GM23338 (cell line): ENCODE results near the gene BAHCC1. TPM values are rescaled to one million over a fixed set of nuclear protein-coding genes. Genes with fewer than 3 reads are reported as not detected.

Experiments
- ATAC-seq: fragments of 200-7000 bp; cut with Tn5 transposase; 3 replicates; pipeline ENCODE4 v1.9.1; 2020
- DNase-seq: peaks from one replicate; pipeline ENCODE4 v3.0.0-alpha.2; 2015; ENCODE audit warnings: low spot score
- H2AFZ ChIP-seq: fragments of 200-600 bp; sonication (generic); 2 replicates; pipeline ENCODE4 v1.8.0; 2016; ENCODE audit warnings: antibody characterized with exemption, mild to moderate bottlenecking, moderate library complexity
- H3F3A ChIP-seq: fragments of 200-600 bp; sonication (generic); replicated peaks from 2 replicates; pipeline ENCODE4 v1.8.0; 2017; ENCODE audit warnings: antibody characterized with exemption, mixed run types, low read depth
- H3K27ac ChIP-seq: fragments of 200-600 bp; sonication (generic); 2 replicates; pipeline ENCODE4 v1.6.1; 2016; ENCODE audit warnings: low read depth
- H3K27me3 ChIP-seq: fragments of 200-600 bp; sonication (generic); 2 replicates; pipeline ENCODE4 v1.8.0; 2016; ENCODE audit warnings: mild to moderate bottlenecking, mixed run types, moderate library complexity; ENCODE audit not compliant: insufficient read depth
- H3K36me3 ChIP-seq: fragments of 200-600 bp; sonication (generic); 2 replicates; pipeline ENCODE4 v1.8.0; 2016; ENCODE audit warnings: mild to moderate bottlenecking; ENCODE audit not compliant: insufficient read depth
- H3K4me1 ChIP-seq: fragments of 200-600 bp; sonication (generic); 2 replicates; pipeline ENCODE4 v1.8.0; 2016; ENCODE audit warnings: mild to moderate bottlenecking, moderate library complexity; ENCODE audit not compliant: insufficient read depth
- H3K4me2 ChIP-seq: fragments of 200-600 bp; sonication (generic); 2 replicates; pipeline ENCODE4 v1.7.1; 2017; ENCODE audit warnings: mixed run types
- H3K4me3 ChIP-seq: fragments of 200-600 bp; sonication (generic); 2 replicates; pipeline ENCODE4 v1.6.1; 2016; ENCODE audit warnings: mixed run types
- H3K79me2 ChIP-seq: fragments of 200-600 bp; sonication (generic); replicated peaks from 2 replicates; pipeline ENCODE4 v1.8.0; 2017; ENCODE audit warnings: mild to moderate bottlenecking; ENCODE audit not compliant: insufficient read depth
- H3K9me2 ChIP-seq: fragments of 200-600 bp; sonication (generic); 2 replicates; pipeline ENCODE4 v1.8.0; 2017; ENCODE audit not compliant: insufficient read depth
- H4K20me1 ChIP-seq: fragments of 200-600 bp; sonication (generic); replicated peaks from 2 replicates; pipeline ENCODE4 v1.8.0; 2017; ENCODE audit warnings: mild to moderate bottlenecking; ENCODE audit not compliant: insufficient read depth
- H3K27ac Mint-ChIP-seq: 2 replicates; pipeline ENCODE4 v1.8.0; 2020; ENCODE audit warnings: inconsistent platforms, mild to moderate bottlenecking, moderate library complexity, mixed read lengths
- H3K27me3 Mint-ChIP-seq: 3 replicates; pipeline ENCODE4 v1.8.0; 2022; ENCODE audit warnings: low read depth, mild to moderate bottlenecking, moderate library complexity, mixed read lengths, inconsistent platforms; ENCODE audit not compliant: insufficient read depth, poor library complexity
- H3K36me3 Mint-ChIP-seq: 3 replicates; pipeline ENCODE4 v1.8.0; 2021; ENCODE audit warnings: low read depth, mild to moderate bottlenecking, inconsistent platforms, moderate library complexity, mixed read lengths
- H3K4me1 Mint-ChIP-seq: 3 replicates; pipeline ENCODE4 v1.8.0; 2020; ENCODE audit warnings: mild to moderate bottlenecking, inconsistent platforms, mixed read lengths
- H3K4me3 Mint-ChIP-seq: 3 replicates; pipeline ENCODE4 v1.8.0; 2021; ENCODE audit warnings: moderate library complexity, mild to moderate bottlenecking, inconsistent platforms, mixed read lengths
- H3K9me3 Mint-ChIP-seq: 3 replicates; pipeline ENCODE4 v1.8.0; 2020; ENCODE audit warnings: moderate library complexity, mild to moderate bottlenecking, inconsistent platforms, mixed read lengths
- CREB1 ChIP-seq: fragments of 250-450 bp; sonication (Bioruptor Pico); IDR thresholded peaks from 2 replicates; pipeline ENCODE4 v1.5.0; 2020; ENCODE audit warnings: low read depth, mild to moderate bottlenecking, moderate library complexity
- NANOG ChIP-seq: IDR thresholded peaks from 2 replicates; pipeline ENCODE4 v1.6.1; 2016; ENCODE audit warnings: antibody characterized with exemption, borderline replicate concordance
- POLR2AphosphoS5 ChIP-seq: IDR thresholded peaks from 2 replicates; pipeline ENCODE4 v1.6.1; 2016; ENCODE audit warnings: antibody characterized with exemption, low read depth
- STAT1 ChIP-seq: IDR thresholded peaks from one replicate; pipeline ENCODE4 v1.6.1; 2016; ENCODE audit warnings: antibody characterized with exemption; ENCODE audit not compliant: unreplicated experiment
- ZNF114 ChIP-seq: fragments of 250-450 bp; sonication (Bioruptor Pico); IDR thresholded peaks from 2 replicates; pipeline ENCODE4 v1.5.0; 2020; ENCODE audit warnings: mild to moderate bottlenecking, moderate library complexity
- ZNF331 ChIP-seq: fragments of 250-450 bp; sonication (Bioruptor Pico); IDR thresholded peaks from 2 replicates; pipeline ENCODE4 v1.5.0; 2020; ENCODE audit warnings: low read depth, mild to moderate bottlenecking, moderate library complexity
- polyA plus RNA-seq: library from polyadenylated mRNA; unstranded; fragments of >200 nt; fragmentation: Nextera tagmentation; extraction: Ambion mirVana; gene quantifications from 2 replicates; pipeline ENCODE4 v1.2.1, GENCODE V29; 2016
- total RNA-seq: library from RNA; depleted of rRNA; stranded (reverse); fragments of >200 nt; shearing (Covaris generic); gene quantifications from 2 replicates; pipeline ENCODE4 v1.2.3, GENCODE V29; 2014
- TF ChIP-seq, protein P1 (sequence below): IDR thresholded peaks from one replicate; pipeline ENCODE4 v1.6.1; 2018; ENCODE audit warnings: antibody characterized with exemption; ENCODE audit not compliant: unreplicated experiment
- TF ChIP-seq, protein P2 (sequence below): IDR thresholded peaks from 2 replicates; pipeline ENCODE4 v1.6.1; 2016; ENCODE audit warnings: antibody characterized with exemption

The BAHCC1 gene
- total and polyA plus RNA-seq, 2 experiments from 2014 or later: 0.24 to 1.1 TPM

DNA sequence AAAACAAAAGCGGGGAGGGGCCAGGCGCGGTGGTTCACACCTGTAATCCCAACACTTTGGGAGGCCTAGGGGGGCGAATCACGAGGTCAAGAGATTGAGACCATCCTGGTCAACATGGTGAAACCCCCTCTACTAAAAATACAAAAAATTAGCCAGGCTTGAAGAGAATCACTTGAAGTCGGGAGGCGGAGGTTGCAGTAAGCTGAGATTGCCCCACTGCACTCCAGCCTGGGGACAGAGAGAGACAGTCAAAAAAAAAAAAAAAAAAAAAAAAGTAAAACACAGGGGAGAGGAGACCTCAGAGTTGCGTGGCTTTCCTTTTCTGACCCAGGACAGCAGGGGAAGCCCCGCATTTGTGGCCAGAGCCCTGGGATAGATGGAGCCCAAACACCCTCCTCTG, 97.4 kb downstream of the BAHCC1 start:
- Histone ChIP-seq H3K9me2 (no peaks in the 10 kb centered on the region), H3K27ac (no peak overlapping the region), H3K4me1 (peaks cover 32% of the 10 kb centered on the region), H3K79me2 (no peaks in the 10 kb centered on the region), H3K36me3 (no peaks in the 10 kb centered on the region), H2AFZ (no peak overlapping the region), H3K27me3 (no peaks in the 10 kb centered on the region; the same call in 1 of the 2 replicates), H4K20me1 (no peaks in the 10 kb centered on the region), H3K4me3 (no peak overlapping the region), H3K4me2 (0 out of 2 replicates have a peak overlapping the region, but pooled peaks have one; percentile 53), H3F3A (peaks cover 4% of the 10 kb centered on the region)
- Mint-ChIP-seq H3K4me3 (no peak overlapping the region), H3K4me1 (peaks cover 29% of the 10 kb centered on the region), H3K27me3 (peaks cover 31% of the 10 kb centered on the region), H3K9me3 (no peaks in the 10 kb centered on the region), H3K27ac (no peak overlapping the region), H3K36me3 (no peaks in the 10 kb centered on the region)
- ATAC-seq (no peak), DNase-seq (no peak)
- no peak for TF ChIP-seq CREB1 (CRISPR knock-in tag)

DNA sequence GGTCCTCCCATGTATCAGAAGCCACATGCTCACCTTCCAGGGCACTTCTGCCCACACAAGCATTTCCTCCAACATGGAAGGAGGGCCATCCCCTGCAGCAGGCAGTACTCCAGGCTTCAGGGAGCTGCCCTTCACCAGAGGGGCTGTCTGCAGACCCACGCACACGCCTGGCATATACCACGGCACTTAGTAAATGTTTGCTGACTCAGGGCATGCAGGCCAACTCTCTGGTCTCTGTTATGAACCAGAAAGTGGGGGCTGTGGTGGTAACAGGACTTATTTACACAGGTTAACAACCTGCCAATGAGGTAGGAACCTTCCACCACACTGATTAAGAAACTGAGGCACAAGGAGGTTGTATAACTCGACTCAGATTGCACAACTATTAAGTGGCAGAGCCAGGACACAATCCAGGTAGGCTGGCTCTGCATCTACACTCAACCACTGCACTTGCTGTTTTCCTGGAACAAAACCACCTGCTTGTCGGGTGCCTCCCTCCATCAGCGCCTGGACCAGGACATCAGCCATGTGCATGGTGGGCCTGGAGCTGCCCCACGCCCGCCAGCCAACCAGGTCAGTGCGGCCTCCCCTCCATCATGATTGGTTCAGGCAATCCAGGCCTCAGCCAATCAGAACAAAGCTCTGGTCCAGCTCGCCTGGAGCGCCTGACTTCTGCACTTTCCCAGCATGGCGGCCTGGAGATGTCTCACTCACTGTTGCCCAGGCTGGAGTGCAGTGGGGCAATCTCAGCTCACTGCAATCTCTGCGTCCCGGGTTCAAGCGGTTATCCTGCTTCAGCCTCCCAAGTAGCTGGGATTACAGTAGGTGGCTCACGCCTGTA, 98.2 kb downstream of the BAHCC1 start:
- Mint-ChIP-seq H3K4me3 (no peak overlapping the region), H3K4me1 (peaks cover 29% of the 10 kb centered on the region), H3K36me3 (no peaks in the 10 kb centered on the region), H3K27ac (no peak overlapping the region), H3K9me3 (no peaks in the 10 kb centered on the region), H3K27me3 (peaks cover 32% of the 10 kb centered on the region)
- Histone ChIP-seq H3K4me1 (peaks cover 32% of the 10 kb centered on the region), H3K79me2 (no peaks in the 10 kb centered on the region), H3K4me2 (no peak overlapping the region), H3K27me3 (no peaks in the 10 kb centered on the region; the same call in 1 of the 2 replicates), H3K27ac (no peak overlapping the region), H3K36me3 (no peaks in the 10 kb centered on the region), H3F3A (peaks cover 4% of the 10 kb centered on the region), H2AFZ (no peak overlapping the region; the same call in 1 of the 2 replicates), H3K9me2 (no peaks in the 10 kb centered on the region), H4K20me1 (no peaks in the 10 kb centered on the region), H3K4me3 (no peak overlapping the region)
- DNase-seq (no peak), ATAC-seq (no peak)
- TF ChIP-seq, protein P1, sequence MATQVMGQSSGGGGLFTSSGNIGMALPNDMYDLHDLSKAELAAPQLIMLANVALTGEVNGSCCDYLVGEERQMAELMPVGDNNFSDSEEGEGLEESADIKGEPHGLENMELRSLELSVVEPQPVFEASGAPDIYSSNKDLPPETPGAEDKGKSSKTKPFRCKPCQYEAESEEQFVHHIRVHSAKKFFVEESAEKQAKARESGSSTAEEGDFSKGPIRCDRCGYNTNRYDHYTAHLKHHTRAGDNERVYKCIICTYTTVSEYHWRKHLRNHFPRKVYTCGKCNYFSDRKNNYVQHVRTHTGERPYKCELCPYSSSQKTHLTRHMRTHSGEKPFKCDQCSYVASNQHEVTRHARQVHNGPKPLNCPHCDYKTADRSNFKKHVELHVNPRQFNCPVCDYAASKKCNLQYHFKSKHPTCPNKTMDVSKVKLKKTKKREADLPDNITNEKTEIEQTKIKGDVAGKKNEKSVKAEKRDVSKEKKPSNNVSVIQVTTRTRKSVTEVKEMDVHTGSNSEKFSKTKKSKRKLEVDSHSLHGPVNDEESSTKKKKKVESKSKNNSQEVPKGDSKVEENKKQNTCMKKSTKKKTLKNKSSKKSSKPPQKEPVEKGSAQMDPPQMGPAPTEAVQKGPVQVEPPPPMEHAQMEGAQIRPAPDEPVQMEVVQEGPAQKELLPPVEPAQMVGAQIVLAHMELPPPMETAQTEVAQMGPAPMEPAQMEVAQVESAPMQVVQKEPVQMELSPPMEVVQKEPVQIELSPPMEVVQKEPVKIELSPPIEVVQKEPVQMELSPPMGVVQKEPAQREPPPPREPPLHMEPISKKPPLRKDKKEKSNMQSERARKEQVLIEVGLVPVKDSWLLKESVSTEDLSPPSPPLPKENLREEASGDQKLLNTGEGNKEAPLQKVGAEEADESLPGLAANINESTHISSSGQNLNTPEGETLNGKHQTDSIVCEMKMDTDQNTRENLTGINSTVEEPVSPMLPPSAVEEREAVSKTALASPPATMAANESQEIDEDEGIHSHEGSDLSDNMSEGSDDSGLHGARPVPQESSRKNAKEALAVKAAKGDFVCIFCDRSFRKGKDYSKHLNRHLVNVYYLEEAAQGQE: no peak
- TF ChIP-seq CREB1 (CRISPR knock-in tag): no peak
- TF ChIP-seq, protein P2, sequence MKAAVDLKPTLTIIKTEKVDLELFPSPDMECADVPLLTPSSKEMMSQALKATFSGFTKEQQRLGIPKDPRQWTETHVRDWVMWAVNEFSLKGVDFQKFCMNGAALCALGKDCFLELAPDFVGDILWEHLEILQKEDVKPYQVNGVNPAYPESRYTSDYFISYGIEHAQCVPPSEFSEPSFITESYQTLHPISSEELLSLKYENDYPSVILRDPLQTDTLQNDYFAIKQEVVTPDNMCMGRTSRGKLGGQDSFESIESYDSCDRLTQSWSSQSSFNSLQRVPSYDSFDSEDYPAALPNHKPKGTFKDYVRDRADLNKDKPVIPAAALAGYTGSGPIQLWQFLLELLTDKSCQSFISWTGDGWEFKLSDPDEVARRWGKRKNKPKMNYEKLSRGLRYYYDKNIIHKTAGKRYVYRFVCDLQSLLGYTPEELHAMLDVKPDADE: no peak
- TF ChIP-seq POLR2AphosphoS5: no peak
- TF ChIP-seq ZNF114 (CRISPR knock-in tag): no peak
- TF ChIP-seq NANOG: no peak
- no peak for TF ChIP-seq STAT1
- no peak for TF ChIP-seq ZNF331 (CRISPR knock-in tag)
